HEK293 (cell line): Measurements from ENCODE around the gene FAM181B.

ENCODE experiments used
- REST ChIP-seq: fragments of 450-650 bp; formaldehyde crosslinking; IDR thresholded peaks from 2 replicates; pipeline ENCODE4 v1.5.1; 2016; ENCODE audit warnings: missing biosample characterization, missing genetic modification characterization
- SCRT2 ChIP-seq: fragments of 450-650 bp; formaldehyde crosslinking; IDR thresholded peaks from 2 replicates; pipeline ENCODE4 v1.5.1; 2016; ENCODE audit warnings: missing biosample characterization, missing genetic modification characterization
- ZBTB48 ChIP-seq: fragments of 450-650 bp; formaldehyde crosslinking; IDR thresholded peaks from 2 replicates; pipeline ENCODE4 v1.5.1; 2016; ENCODE audit warnings: missing biosample characterization, missing genetic modification characterization
- ZNF23 ChIP-seq: fragments of 450-650 bp; formaldehyde crosslinking; IDR thresholded peaks from 2 replicates; pipeline ENCODE4 v1.5.1; 2016; ENCODE audit warnings: missing biosample characterization, missing genetic modification characterization, borderline replicate concordance
- ZNF280D ChIP-seq: fragments of 450-650 bp; formaldehyde crosslinking; IDR thresholded peaks from 2 replicates; pipeline ENCODE4 v1.5.1; 2016; ENCODE audit warnings: missing biosample characterization, missing genetic modification characterization
- ZNF664 ChIP-seq: fragments of 450-650 bp; formaldehyde crosslinking; IDR thresholded peaks from 2 replicates; pipeline ENCODE4 v1.5.1; 2016; ENCODE audit warnings: missing biosample characterization, missing genetic modification characterization
- TF ChIP-seq, protein P1 (sequence below): fragments of 450-650 bp; formaldehyde crosslinking; IDR thresholded peaks from 2 replicates; pipeline ENCODE4 v1.5.1; 2016; ENCODE audit warnings: missing biosample characterization, missing genetic modification characterization
- TF ChIP-seq, protein P2 (sequence below): fragments of 450-650 bp; formaldehyde crosslinking; IDR thresholded peaks from 2 replicates; pipeline ENCODE4 v1.5.1; 2016; ENCODE audit warnings: missing biosample characterization, missing genetic modification characterization

DNA sequence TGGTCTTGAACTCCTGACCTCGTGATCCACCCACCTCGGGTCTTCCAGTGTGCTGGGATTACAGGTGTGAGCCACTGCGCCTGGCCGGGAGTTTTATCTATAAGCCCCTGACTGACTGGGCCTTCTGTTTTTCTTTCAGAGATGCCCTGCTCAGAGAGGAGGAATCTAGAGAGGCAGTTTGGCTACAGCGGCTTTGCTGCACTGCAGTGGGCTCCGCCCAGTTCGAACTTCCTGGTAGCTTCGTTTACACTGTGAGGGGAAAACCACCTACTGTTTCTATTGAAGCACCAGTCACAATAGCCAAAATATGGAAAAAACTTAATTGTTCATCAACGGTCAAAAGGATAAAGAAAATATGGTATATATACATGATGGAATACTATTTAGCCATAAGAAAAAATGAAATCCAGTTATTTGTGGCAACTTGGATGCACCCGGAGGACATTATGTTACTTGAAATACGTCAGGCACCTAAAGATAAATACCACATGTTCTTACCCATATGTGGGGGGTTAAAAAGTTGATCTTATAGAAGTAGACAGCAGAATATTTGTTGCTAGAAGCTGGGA is 31.9 kb upstream of the FAM181B start:
- TF ChIP-seq ZNF23 (tag by site-specific recombination): no peak
- TF ChIP-seq, protein P1, sequence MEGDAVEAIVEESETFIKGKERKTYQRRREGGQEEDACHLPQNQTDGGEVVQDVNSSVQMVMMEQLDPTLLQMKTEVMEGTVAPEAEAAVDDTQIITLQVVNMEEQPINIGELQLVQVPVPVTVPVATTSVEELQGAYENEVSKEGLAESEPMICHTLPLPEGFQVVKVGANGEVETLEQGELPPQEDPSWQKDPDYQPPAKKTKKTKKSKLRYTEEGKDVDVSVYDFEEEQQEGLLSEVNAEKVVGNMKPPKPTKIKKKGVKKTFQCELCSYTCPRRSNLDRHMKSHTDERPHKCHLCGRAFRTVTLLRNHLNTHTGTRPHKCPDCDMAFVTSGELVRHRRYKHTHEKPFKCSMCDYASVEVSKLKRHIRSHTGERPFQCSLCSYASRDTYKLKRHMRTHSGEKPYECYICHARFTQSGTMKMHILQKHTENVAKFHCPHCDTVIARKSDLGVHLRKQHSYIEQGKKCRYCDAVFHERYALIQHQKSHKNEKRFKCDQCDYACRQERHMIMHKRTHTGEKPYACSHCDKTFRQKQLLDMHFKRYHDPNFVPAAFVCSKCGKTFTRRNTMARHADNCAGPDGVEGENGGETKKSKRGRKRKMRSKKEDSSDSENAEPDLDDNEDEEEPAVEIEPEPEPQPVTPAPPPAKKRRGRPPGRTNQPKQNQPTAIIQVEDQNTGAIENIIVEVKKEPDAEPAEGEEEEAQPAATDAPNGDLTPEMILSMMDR (tag by site-specific recombination): no peak
- TF ChIP-seq, protein P2, sequence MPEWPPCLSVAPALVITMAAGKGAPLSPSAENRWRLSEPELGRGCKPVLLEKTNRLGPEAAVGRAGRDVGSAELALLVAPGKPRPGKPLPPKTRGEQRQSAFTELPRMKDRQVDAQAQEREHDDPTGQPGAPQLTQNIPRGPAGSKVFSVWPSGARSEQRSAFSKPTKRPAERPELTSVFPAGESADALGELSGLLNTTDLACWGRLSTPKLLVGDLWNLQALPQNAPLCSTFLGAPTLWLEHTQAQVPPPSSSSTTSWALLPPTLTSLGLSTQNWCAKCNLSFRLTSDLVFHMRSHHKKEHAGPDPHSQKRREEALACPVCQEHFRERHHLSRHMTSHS: no peak
- no peak for TF ChIP-seq SCRT2
- TF ChIP-seq ZNF664 (tag by site-specific recombination): no peak
- no peak for TF ChIP-seq ZBTB48
- no peak for TF ChIP-seq ZNF280D
- TF ChIP-seq REST (tag by site-specific recombination): no peak
